Ectodermal cell (in vitro differentiated cells): ENCODE measurements around the gene DDX25.

ENCODE experiments used
- H3K27ac ChIP-seq: 2 replicates; pipeline ENCODE4 v1.7.0; 2013; ENCODE audit warnings: mild to moderate bottlenecking, low read depth, low read length; ENCODE audit not compliant: insufficient read depth, poor library complexity, severe bottlenecking
- H3K27me3 ChIP-seq: 2 replicates; pipeline ENCODE4 v1.7.0; 2013; ENCODE audit warnings: mild to moderate bottlenecking, low read length; ENCODE audit not compliant: insufficient read depth, control insufficient read depth, poor library complexity, severe bottlenecking
- H3K36me3 ChIP-seq: one replicate; pipeline ENCODE4 v1.7.0; 2013; ENCODE audit warnings: low read length; ENCODE audit not compliant: control insufficient read depth, insufficient read depth
- H3K4me1 ChIP-seq: one replicate; pipeline ENCODE4 v1.7.0; 2013; ENCODE audit warnings: low read length; ENCODE audit not compliant: control insufficient read depth, insufficient read depth
- H3K4me3 ChIP-seq: 2 replicates; pipeline ENCODE4 v1.7.0; 2013; ENCODE audit warnings: low read depth, low read length, control low read depth; ENCODE audit not compliant: insufficient read depth
- H3K9me3 ChIP-seq: 2 replicates; pipeline ENCODE4 v1.7.0; 2013; ENCODE audit warnings: mild to moderate bottlenecking, low read length, moderate library complexity; ENCODE audit not compliant: control insufficient read depth
- WGBS, 2 experiments: methylation state at CpG; one replicate each; pipeline ENCODE4 v1.1.7; 2013; ENCODE audit warnings: missing lambda C conversion rate in 2 of 2; 5-methylcytosine and 5-hydroxymethylcytosine counted together

DDX25 gene

DNA sequence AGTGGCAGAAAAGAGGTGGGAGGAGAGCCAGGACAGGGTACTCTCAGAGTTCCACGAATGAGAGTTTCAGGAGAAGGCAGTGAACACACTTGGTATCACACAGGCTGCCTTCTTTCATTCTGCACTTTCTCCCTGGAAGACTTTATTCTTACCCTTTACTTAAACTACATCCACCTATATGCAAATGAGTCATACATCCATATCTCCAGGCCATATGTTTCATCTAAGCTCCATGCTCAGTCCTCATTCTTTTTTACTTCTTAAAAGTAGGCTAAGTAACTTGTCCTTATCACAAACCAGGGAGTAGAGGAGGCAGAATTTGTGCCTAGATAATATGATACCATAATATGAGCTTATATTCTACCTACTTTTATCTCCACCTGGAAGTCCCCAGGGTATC is 23.0 kb upstream of the DDX25 start:
- Histone ChIP-seq H3K9me3 (no peaks in the 10 kb centered on the region), H3K36me3 (no peaks in the 10 kb centered on the region), H3K27me3 (no peaks in the 10 kb centered on the region), H3K4me1 (no peaks in the 10 kb centered on the region), H3K27ac (no peak overlapping the region), H3K4me3 (no peak overlapping the region)
- 63 to 67% methylated on average over 1 of the region's 1 CpG for WGBS, 2 experiments

DNA sequence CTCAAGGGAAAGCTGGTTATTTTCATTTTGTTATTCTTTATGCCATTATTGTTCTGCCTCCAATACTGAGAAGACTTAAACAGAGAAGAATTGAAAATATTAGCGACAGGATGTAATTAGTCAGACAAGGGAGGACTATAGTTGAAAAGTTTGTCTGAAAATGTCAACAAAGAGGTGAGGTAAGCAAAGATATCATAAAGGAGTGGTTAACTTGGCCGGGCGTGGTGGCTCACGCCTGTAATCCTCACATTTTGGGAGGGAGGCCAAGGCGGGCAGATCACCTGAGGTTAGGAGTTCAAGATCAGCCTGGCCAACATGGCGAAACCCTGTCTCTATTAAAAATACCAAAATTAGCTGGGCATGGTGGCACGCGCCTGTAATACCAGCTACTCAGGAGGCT is 20.9 kb upstream of the DDX25 start:
- no peaks in the 10 kb centered on the region for H3K9me3 ChIP-seq
- H3K4me3 ChIP-seq: no peak overlapping the region
- H3K27ac ChIP-seq: no peak overlapping the region
- 82 to 84% methylated on average over 8 of the region's 8 CpGs for WGBS, 2 experiments
- H3K4me1 ChIP-seq: no peaks in the 10 kb centered on the region
- no peaks in the 10 kb centered on the region for H3K36me3 ChIP-seq
- H3K27me3 ChIP-seq: no peaks in the 10 kb centered on the region

DNA sequence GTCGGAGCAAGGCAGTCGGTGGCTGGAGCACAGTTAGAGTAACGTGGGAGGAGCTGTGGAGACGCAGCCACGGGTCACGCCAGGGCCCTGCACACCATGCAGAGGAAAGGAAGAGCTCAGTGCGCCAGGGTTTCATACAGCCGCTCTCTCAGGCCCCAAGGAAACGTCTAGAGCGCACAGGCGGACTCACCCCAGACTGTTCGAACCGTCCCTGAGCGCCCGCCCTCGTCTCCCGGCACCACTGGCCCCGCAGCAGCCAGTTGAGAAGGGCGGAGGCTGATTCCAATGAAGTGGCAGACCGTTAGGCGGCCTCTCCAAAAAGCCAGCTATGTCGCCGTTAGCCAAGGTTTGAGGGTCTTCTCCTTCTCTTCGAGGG is 17.3 kb upstream of the DDX25 start:
- Histone ChIP-seq H3K9me3 (no peaks in the 10 kb centered on the region), H3K36me3 (no peaks in the 10 kb centered on the region), H3K27me3 (no peaks in the 10 kb centered on the region), H3K27ac (no peak overlapping the region), H3K4me1 (no peaks in the 10 kb centered on the region), H3K4me3 (peak overlapping the region; percentile 76)
- 94 to 95% methylated on average over 24 of the region's 24 CpGs for WGBS, 2 experiments

DNA sequence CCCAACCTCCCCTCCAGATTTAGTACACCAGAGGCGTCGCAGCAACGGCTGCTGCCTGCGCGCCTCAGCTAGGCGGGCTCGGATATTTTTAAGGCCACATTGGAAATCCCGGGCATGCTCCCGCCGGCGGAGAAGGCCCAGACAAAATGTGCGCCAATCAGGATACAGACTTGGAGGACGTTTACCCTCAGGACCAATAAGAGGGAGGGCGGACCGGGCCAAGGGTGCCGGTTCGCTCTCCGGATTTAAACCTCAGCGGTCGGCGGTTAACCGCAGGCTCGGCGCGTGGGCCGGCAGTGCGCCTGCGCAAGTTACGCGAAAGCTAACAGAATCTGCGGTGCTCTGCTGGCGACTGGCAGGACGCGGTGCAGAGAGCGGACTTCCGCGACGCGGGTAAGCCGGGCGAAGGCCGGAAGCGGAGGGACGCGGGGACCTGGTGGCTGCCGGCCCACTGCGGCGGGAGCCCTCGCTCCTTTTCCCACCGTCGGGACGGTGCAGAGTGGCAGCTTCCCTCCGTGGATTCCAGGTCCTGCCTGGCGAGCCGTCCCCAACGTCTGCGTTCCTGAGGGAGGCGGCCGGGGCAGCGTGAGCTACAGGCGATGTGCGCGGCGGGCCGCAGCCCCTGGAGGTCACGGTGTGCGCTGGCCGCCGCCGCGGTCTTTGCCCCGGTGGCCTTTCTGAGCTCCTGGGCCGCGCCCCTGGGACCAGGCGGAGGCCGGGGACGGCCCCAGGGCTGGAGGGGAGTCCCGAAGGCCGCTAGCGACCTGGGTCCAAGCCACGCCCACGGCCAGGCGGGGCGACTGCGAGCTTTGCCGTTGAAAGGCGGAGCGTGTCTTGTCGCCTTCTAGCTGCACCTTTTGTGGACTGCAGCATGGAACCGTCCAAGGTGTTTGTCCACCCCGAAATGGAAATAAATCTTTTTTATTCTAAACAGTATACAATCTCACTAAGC is 16.7 kb upstream of the DDX25 start, which contains the start of gene HYLS1:
HYLS1 (plus strand) TSS at position 296 of the 952 bp plus-strand sequence. CDS start 11,701 bp downstream, outside the sequence.
- peak within 1 kb of the TSS; percentile 76 for H3K4me3 ChIP-seq
- H3K27me3 ChIP-seq: no peaks in the 10 kb centered on the region
- H3K27ac ChIP-seq: peak within 1 kb of the TSS; percentile 67
- no peaks in the 10 kb centered on the region for H3K36me3 ChIP-seq
- H3K9me3 ChIP-seq: no peaks in the 10 kb centered on the region
- no peaks in the 10 kb centered on the region for H3K4me1 ChIP-seq
- WGBS, 2 experiments: 8 to 9% methylated on average over 90 to 91 of the region's 91 CpGs

DNA sequence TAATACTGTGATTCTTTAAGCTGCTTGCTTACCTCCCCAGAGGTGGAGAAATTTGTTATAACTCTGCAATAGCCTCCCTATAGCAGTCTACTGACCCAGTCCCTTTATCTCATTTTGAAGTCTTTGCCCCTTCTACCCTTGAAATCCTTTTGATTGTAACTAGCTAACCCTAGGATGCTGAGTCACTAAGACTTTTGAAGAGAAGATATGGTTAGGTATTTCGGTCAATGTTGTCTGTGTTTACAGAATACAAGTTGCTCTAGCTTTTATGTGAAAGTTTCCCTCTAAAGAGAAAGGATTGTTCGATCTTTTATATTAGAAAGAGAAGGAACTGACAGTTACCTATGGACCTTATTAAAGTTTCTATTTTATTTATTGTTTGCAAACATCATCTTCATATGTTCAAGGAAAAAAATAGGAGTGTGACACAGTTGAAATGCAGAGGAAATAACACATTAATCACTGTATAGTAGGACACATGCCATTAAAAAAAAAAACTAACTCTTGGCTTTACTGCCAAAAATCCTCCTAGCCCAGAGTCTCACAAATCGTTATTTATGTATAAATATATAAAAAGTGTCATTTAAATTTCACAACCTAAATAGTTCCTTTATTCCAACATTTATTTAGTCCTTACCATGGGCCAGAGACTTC is 13.7 kb upstream of the DDX25 start:
- H3K27ac ChIP-seq: no peak overlapping the region
- H3K9me3 ChIP-seq: no peaks in the 10 kb centered on the region
- H3K4me1 ChIP-seq: no peaks in the 10 kb centered on the region
- H3K4me3 ChIP-seq: no peak overlapping the region
- no peaks in the 10 kb centered on the region for H3K27me3 ChIP-seq
- WGBS, 2 experiments: 79 to 99% methylated on average over 1 to 2 of the region's 3 CpGs
- H3K36me3 ChIP-seq: peaks cover 9% of the 10 kb centered on the region

DNA sequence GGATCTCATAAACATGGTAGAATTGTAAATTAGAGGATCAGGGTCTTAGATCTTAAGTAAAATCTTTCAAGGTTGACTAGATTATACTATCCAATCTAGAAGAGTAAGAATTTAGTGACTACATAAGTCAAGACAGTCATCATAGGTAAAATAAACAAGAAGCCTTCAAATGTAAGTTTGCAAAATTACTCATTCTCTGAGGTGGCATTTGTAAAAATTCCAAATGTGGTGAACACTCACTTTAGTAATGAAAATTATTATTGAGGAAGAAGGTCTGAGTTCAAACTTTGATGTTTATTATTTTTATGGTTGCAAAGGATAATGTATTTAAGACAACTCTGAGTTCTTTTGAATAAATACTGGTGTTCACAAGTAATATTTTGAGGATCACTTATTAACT is 12.2 kb upstream of the DDX25 start:
- no peaks in the 10 kb centered on the region for H3K27me3 ChIP-seq
- H3K4me1 ChIP-seq: no peaks in the 10 kb centered on the region
- peaks cover 12% of the 10 kb centered on the region for H3K36me3 ChIP-seq
- H3K4me3 ChIP-seq: no peak overlapping the region
- H3K27ac ChIP-seq: no peak overlapping the region
- no peaks in the 10 kb centered on the region for H3K9me3 ChIP-seq

DNA sequence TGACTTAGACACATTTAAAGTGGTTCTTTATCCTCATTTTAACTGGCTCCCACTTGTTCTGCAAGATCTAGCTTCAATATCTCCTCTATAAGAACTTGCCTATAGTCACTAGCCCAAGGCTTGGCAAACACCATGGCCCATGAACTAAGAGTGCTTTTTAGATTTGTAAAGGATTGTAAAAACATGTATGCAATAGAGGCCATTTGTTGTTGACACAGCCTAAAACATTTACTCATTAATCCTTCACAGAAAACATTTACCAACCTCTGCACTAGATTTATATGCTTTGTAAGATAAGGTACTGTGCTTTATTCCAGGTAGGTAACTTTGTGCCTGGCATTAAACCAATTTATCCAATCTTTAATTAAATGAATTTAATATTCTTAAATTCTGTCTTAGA is 11.3 kb upstream of the DDX25 start:
- Histone ChIP-seq H3K4me1 (no peaks in the 10 kb centered on the region), H3K36me3 (peaks cover 12% of the 10 kb centered on the region), H3K27me3 (no peaks in the 10 kb centered on the region), H3K4me3 (no peak overlapping the region), H3K27ac (no peak overlapping the region), H3K9me3 (no peaks in the 10 kb centered on the region)

DNA sequence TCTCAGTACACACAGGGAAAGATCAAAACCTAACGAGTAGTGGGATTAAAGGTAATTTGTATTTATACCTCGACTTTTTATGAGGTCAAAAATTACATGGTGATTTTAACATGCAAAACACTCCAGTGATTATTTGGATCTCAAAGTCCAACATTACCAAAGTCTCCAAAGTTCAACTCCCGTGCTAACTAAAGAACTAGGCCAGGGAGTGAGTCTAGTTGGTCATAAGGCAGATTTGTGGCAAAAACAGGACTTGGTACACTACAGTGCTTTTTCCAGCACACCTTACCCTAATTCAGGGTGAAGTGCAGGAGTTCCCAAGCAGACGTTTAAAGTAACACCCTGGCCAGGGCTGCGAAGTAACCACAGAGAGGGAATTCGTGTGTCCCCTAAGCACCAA is 2.4 kb upstream of the DDX25 start:
- H3K4me1 ChIP-seq: no peaks in the 10 kb centered on the region
- peak overlapping the region; percentile 55 for H3K4me3 ChIP-seq
- WGBS, 2 experiments: 91 to 94% methylated on average over 6 of the region's 6 CpGs

DNA sequence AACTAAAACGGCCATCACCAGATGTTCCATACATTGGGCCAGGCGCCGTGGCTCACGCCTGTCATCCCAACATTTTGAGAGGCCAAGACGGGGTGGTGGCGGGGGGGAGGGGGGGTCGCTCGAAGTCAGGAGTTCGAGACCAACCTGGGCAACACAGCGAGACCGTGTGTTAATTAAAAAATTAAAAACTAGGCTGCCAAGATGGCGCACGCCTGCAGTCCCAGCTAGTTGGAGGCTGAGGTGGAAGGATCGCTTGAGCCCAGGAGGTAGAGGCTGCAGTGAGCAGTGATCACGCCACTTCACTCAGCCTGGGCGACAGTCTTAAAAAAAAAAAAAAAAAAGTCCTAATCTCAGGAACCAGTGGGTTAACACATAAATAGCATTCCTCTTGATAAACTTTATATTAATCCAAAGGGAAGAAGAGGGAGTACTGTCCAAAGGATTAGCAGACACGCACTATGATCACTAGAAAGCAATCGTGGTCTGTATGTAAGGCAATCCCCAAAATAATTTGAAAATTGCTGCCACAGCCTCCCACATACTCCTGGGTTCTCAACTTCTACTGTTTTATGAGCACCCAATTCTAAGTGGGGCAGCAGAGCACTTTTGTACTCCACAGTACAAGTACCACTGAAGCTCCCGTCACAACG is 1.9 kb upstream of the DDX25 start:
- Histone ChIP-seq H3K27me3 (peaks cover 24% of the 10 kb centered on the region), H3K36me3 (no peaks in the 10 kb centered on the region), H3K4me1 (no peaks in the 10 kb centered on the region), H3K9me3 (no peaks in the 10 kb centered on the region), H3K4me3 (peak overlapping the region; percentile 55), H3K27ac (no peak overlapping the region)
- WGBS, 2 experiments: 70% methylated on average over 20 of the region's 20 CpGs

More for the DNA sequence above, 2.4 kb upstream of the DDX25 start:
- Histone ChIP-seq H3K36me3 (no peaks in the 10 kb centered on the region), H3K9me3 (no peaks in the 10 kb centered on the region), H3K27me3 (peaks cover 24% of the 10 kb centered on the region), H3K27ac (no peak overlapping the region)
